Tibial nerve (tissue), 4 donors: Measurements from ENCODE around the gene JMJD1C. TPM values are rescaled to one million over a fixed set of nuclear protein-coding genes. Genes with fewer than 3 reads are reported as not detected.
"Not testable (repeated sequence)": the region's sequence is repeated elsewhere in the genome, so short reads cannot be mapped to it uniquely, and the experiment has no call there.

Experiments used
- DNase-seq, 2 donors: peaks; one replicate each; pipeline ENCODE4 v3.0.0-alpha.2; 2019; ENCODE audit warnings: low spot score in 2 of 2
- H3K27ac ChIP-seq, 4 donors: fragments of 200-600 bp; sonication (generic) in 3 of 4; one replicate each; pipeline ENCODE4 v1.5.1; 2017 to 2019; ENCODE audit warnings: mild to moderate bottlenecking in 1 of 4
- H3K27me3 ChIP-seq, 2 donors: fragments of 200-600 bp; sonication (generic) in 1 of 2; one replicate each; pipeline versions ENCODE4 v1.5.1 to v1.6.0; 2017 to 2019
- H3K36me3 ChIP-seq, 3 donors: fragments of 200-600 bp; sonication (generic); one replicate each; pipeline ENCODE4 v1.5.1; 2018 to 2019
- H3K4me1 ChIP-seq, 4 donors: fragments of 200-600 bp; sonication (generic) in 3 of 4; one replicate each; pipeline ENCODE4 v1.5.1; 2017 to 2019
- H3K4me3 ChIP-seq, 4 donors: fragments of 200-600 bp; sonication (generic) in 3 of 4; one replicate each; pipeline ENCODE4 v1.5.1; 2017 to 2019; ENCODE audit warnings: mild to moderate bottlenecking in 1 of 4, moderate library complexity in 1 of 4
- H3K9me3 ChIP-seq, 4 donors: fragments of 200-600 bp; sonication (generic) in 3 of 4; one replicate each; pipeline ENCODE4 v1.5.1; 2017 to 2019
- EP300 ChIP-seq, 2 donors: sonication (generic); formaldehyde crosslinking; IDR thresholded peaks; one replicate each; pipeline ENCODE4 v1.6.1; 2017; ENCODE audit warnings: antibody characterized with exemption in 2 of 2, mild to moderate bottlenecking in 1 of 2
- POLR2A ChIP-seq, 2 donors: fragments of 450-650 bp; IDR thresholded peaks; one replicate each; pipeline ENCODE4 v1.6.1; 2017; ENCODE audit warnings: antibody characterized with exemption in 2 of 2, mild to moderate bottlenecking in 2 of 2, moderate library complexity in 2 of 2
- WGBS, 2 donors: methylation state at CpG; one replicate each; pipeline ENCODE4 v1.1.5; 2018; 5-methylcytosine and 5-hydroxymethylcytosine counted together
- total RNA-seq, 4 donors: library from RNA; depleted of rRNA; stranded (reverse); fragments of >200 nt; gene quantifications; one replicate each; pipeline ENCODE4 v1.1.0, GENCODE V29; 2016
- TF ChIP-seq, protein P1 (sequence below), 5 experiments: fragments of 200-600 bp in 3 of 5; fragments of 450-650 bp in 2 of 5; sonication (generic) in 3 of 5; IDR thresholded peaks; one replicate each; pipeline ENCODE4 v1.5.1; 2016 to 2019; ENCODE audit warnings: antibody characterized with exemption in 5 of 5, mild to moderate bottlenecking in 3 of 5, moderate library complexity in 2 of 5

The JMJD1C gene
- total RNA-seq, 4 donors from 2014 or later = 100 to 156 (median 131) TPM

DNA sequence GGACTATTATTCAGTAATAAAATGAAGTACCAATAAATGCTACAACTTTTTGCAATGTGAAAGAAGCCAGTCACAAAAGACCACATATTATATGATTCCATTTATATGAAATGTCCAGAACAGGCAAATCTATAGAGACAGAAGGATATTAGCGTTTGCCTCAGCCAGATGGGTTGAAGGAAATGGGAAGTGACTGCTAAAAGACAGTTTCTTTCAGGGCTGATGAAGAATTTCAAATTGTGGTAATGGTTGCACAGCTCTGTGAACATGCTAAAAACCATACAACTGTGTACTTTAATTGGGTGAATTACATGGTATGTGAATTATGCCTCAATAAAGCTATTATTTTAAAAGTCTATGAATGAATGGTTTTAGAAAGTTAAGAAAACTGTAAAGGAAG, 31.5 kb upstream of the JMJD1C start:
- TF ChIP-seq EP300 (IDR thresholded peaks at IDR 0.05) (no peak), POLR2A (IDR thresholded peaks at IDR 0.05) (no peak)
- TF ChIP-seq, protein P1, sequence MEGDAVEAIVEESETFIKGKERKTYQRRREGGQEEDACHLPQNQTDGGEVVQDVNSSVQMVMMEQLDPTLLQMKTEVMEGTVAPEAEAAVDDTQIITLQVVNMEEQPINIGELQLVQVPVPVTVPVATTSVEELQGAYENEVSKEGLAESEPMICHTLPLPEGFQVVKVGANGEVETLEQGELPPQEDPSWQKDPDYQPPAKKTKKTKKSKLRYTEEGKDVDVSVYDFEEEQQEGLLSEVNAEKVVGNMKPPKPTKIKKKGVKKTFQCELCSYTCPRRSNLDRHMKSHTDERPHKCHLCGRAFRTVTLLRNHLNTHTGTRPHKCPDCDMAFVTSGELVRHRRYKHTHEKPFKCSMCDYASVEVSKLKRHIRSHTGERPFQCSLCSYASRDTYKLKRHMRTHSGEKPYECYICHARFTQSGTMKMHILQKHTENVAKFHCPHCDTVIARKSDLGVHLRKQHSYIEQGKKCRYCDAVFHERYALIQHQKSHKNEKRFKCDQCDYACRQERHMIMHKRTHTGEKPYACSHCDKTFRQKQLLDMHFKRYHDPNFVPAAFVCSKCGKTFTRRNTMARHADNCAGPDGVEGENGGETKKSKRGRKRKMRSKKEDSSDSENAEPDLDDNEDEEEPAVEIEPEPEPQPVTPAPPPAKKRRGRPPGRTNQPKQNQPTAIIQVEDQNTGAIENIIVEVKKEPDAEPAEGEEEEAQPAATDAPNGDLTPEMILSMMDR (IDR thresholded peaks at IDR 0.05) = no peak
- Histone ChIP-seq H3K4me3 (no peak overlapping the region), H3K4me1 (peaks cover 3 to 39% (median 6%) of the 10 kb centered on the region in 4 donors), H3K36me3 (no peaks in the 10 kb centered on the region), H3K9me3 (no peaks in the 10 kb centered on the region), H3K27ac (no peak overlapping the region), H3K27me3 (no peaks in the 10 kb centered on the region)
- 41 to 43% methylated on average over 1 of the region's 1 CpG for WGBS, 2 donors
- no peak for DNase-seq

DNA sequence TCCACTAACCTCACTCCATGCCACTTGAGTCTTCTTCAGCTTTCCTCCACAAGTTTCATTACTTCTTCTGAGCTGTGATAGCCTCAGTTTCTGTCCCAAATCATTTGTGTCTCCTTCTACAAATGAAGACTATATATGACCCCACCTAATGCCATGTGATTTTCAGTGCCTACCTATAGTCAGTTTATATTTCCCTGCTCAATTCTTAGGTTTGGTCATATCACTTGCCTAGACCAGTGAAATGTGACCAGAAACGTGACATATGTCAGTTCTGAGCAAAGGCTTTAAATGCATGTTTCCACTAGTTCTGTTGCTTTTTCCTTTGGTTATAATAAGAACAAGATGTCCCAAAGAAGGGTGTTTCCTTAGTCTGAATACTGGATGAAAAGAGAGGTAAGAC, 30.8 kb upstream of the JMJD1C start:
- no peaks in the 10 kb centered on the region for H3K9me3 ChIP-seq
- H3K27me3 ChIP-seq = no peaks in the 10 kb centered on the region
- no peak overlapping the region for H3K27ac ChIP-seq
- H3K4me1 ChIP-seq = peaks cover 4 to 43% (median 10%) of the 10 kb centered on the region in 4 donors
- WGBS, 2 donors = 83 to 96% methylated on average over 1 of the region's 1 CpG
- DNase-seq = no peak
- no peaks in the 10 kb centered on the region for H3K36me3 ChIP-seq
- TF ChIP-seq EP300 (IDR thresholded peaks at IDR 0.05) (no peak), POLR2A (IDR thresholded peaks at IDR 0.05) (no peak)
- TF ChIP-seq, protein P1 (IDR thresholded peaks at IDR 0.05) = no peak
- H3K4me3 ChIP-seq = no peak overlapping the region

DNA sequence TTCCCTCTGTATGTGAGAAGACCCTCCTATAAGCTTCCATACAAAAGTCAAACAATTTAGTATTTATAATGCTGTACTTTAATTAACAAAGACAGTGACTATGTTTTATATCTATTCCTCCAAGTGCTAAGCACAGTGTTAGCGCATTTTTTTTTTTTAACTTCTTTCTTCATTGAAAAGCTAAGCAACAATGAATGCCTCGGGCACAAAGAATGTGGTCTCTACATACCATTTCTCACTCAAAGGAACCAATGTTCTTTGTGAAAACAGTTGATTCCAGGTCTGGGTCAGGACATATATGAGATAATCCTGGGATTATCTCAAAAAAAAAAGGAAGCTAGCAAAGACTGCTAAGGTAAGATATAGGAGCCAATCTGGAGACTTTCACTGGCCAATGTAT, 29.2 kb upstream of the JMJD1C start:
- peaks cover 4 to 52% (median 10%) of the 10 kb centered on the region in 4 donors for H3K4me1 ChIP-seq
- no peaks in the 10 kb centered on the region for H3K9me3 ChIP-seq
- no peak for TF ChIP-seq EP300 (IDR thresholded peaks at IDR 0.05)
- TF ChIP-seq POLR2A (IDR thresholded peaks at IDR 0.05) = no peak
- TF ChIP-seq, protein P1 (IDR thresholded peaks at IDR 0.05) = no peak
- no peaks in the 10 kb centered on the region for H3K27me3 ChIP-seq
- H3K4me3 ChIP-seq = no peak overlapping the region
- WGBS, 2 donors = 67 to 74% methylated on average over 2 of the region's 2 CpGs
- H3K27ac ChIP-seq = no peak overlapping the region
- DNase-seq = no peak
- no peaks in the 10 kb centered on the region for H3K36me3 ChIP-seq

DNA sequence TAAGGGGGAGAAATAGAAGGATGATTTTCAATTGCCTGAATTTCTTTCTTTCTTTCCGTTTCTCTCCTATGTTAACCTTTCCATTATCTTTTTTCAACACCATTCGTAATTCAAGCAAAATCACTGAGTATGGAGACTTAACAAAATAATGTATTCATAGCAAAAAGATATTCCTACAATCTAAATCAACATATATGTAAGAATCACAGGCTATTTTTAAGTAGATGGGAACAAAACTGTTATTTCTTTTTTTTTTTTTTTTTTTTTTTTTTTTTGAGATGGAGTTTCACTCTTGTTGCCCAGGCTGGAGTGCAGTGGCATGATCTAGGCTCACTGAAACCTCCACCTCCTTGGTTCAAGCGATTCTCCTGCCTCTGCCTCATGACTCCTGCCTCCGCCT, 27.2 kb upstream of the JMJD1C start:
- H3K27me3 ChIP-seq = no peaks in the 10 kb centered on the region
- H3K4me3 ChIP-seq = no peak overlapping the region
- DNase-seq = no peak
- WGBS, 2 donors = 84 to 94% methylated on average over 4 of the region's 4 CpGs
- peak overlapping the region in 3 of 4 donors; percentile 48 to 79 (median 78) for H3K27ac ChIP-seq
- TF ChIP-seq POLR2A (IDR thresholded peaks at IDR 0.05) (no peak), EP300 (IDR thresholded peaks at IDR 0.05) (no peak)
- TF ChIP-seq, protein P1 (IDR thresholded peaks at IDR 0.05) = no peak
- H3K4me1 ChIP-seq = peaks cover 4 to 45% (median 8%) of the 10 kb centered on the region in 4 donors
- H3K36me3 ChIP-seq = no peaks in the 10 kb centered on the region
- H3K9me3 ChIP-seq = no peaks in the 10 kb centered on the region

DNA sequence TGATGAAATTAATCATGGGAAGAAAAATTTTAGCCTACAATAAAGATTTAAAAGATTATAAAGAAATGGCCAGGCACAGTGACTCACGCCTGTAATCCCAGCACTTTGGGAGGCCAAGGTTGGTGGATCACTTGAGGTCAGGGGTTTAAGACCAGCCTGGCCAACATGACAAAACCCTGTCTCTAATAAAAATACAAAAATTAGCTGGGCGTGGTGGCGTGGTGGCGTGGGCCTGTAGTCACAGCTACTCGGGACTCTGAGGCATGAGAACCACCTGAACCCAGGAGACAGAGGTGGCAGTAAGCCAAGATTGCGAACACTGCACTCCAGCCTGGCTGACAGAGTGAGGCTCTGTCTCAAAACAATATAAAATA, 26.5 kb upstream of the JMJD1C start:
- H3K9me3 ChIP-seq, H3K4me3 ChIP-seq, H3K27me3 ChIP-seq, H3K36me3 ChIP-seq: not testable (repeated sequence)
- peaks cover 4 to 40% (median 9%) of the 10 kb centered on the region in 4 donors for H3K4me1 ChIP-seq
- H3K27ac ChIP-seq = peak overlapping the region; percentile 48 to 79 (median 70)
- peak in 1 of 2 donors; percentile 26 for DNase-seq
- WGBS, 2 donors = 61 to 63% methylated on average over 6 of the region's 6 CpGs
